K562 (cell line): Measurements from ENCODE around the gene LINGO3. TPM values are rescaled to one million over a fixed set of nuclear protein-coding genes. Genes with fewer than 3 reads are reported as not detected.

Source experiments
- ARHGAP35 ChIP-seq: fragments of 450-650 bp; IDR thresholded peaks from 2 replicates; pipeline ENCODE4 v1.6.1; 2018; ENCODE audit not compliant: partially characterized antibody
- CAMTA2 ChIP-seq: fragments of 250-450 bp; sonication (Bioruptor Pico); conservative IDR thresholded peaks from 2 replicates; pipeline ENCODE4 v1.5.1; 2022
- GATAD2B ChIP-seq: fragments of 450-650 bp; IDR thresholded peaks from 2 replicates; pipeline ENCODE4 v1.6.1; 2017; ENCODE audit warnings: mild to moderate bottlenecking, borderline replicate concordance
- HNRNPK ChIP-seq: fragments of 200-400 bp; formaldehyde crosslinking; IDR thresholded peaks from one replicate; pipeline ENCODE4 v1.6.1; 2018; ENCODE audit warnings: mild to moderate bottlenecking, low read depth, low read length; ENCODE audit not compliant: poor library complexity, severe bottlenecking
- ID3 ChIP-seq, 2 experiments: fragments of 250-450 bp in 1 of 2; fragments of 450-650 bp in 1 of 2; sonication (Bioruptor Pico) in 1 of 2; IDR thresholded peaks; 2 replicates each; pipeline versions ENCODE4 v1.6.1 to v1.8.0; 2016 to 2021; ENCODE audit warnings: mild to moderate bottlenecking in 2 of 2, moderate library complexity in 2 of 2, missing compliant biosample characterization in 1 of 2, missing genetic modification characterization in 1 of 2
- SFPQ ChIP-seq: fragments of 200-400 bp; formaldehyde crosslinking; IDR thresholded peaks from 2 replicates; pipeline ENCODE4 v1.6.1; 2017; ENCODE audit warnings: mild to moderate bottlenecking, low read depth, low read length, moderate library complexity
- SUPT5H ChIP-seq: fragments of 450-650 bp; IDR thresholded peaks from 2 replicates; pipeline ENCODE4 v1.6.1; 2016
- ZNF263 ChIP-seq: sonication (generic); formaldehyde crosslinking; IDR thresholded peaks from 2 replicates; pipeline ENCODE4 v1.8.0; 2022; ENCODE audit warnings: mild to moderate bottlenecking, missing genetic modification reagents, borderline replicate concordance
- ZNF407 ChIP-seq: fragments of 450-650 bp; IDR thresholded peaks from 2 replicates; pipeline ENCODE4 v1.6.1; 2016; ENCODE audit warnings: low read depth
- ZNF592 ChIP-seq: fragments of 450-650 bp; IDR thresholded peaks from 2 replicates; pipeline ENCODE4 v1.6.1; 2017; ENCODE audit warnings: antibody characterized with exemption, mild to moderate bottlenecking
- polyA plus RNA-seq, 8 experiments: library from polyadenylated mRNA; depleted of rRNA in 4 of 8; stranded (reverse) in 5 of 8; unstranded in 3 of 8; fragments of >200 nt; fragmentation: Nextera tagmentation in 2 of 8; fragmentation: Illumina TruSeq in 1 of 8; extraction: Ambion mirVana in 2 of 8; extraction: Trizol in 1 of 8; gene quantifications; 2 replicates each; pipeline versions ENCODE4 v1.2.1 to v1.2.3, GENCODE V29; 2011 to 2014; ENCODE audit warnings: inconsistent platforms in 1 of 8, missing spikeins in 1 of 8
- total RNA-seq, 7 experiments: library from RNA; depleted of rRNA in 6 of 7; stranded (reverse); fragments of >200 nt in 6 of 7; fragmentation: Illumina TruSeq in 2 of 7; extraction: Trizol in 2 of 7; gene quantifications; 2 replicates each; pipeline versions ENCODE4 v1.2.1 to v1.2.3, GENCODE V29; 2011 to 2021; ENCODE audit warnings: low replicate concordance in 1 of 7

Gene LINGO3
- total and polyA plus RNA-seq, 9 of the 15 experiments (the other 6 are each of a cell fraction or from before 2014, with no cell fraction given), result 0.03 to 0.05 (median 0.03) TPM; not detected in 6

- TF ChIP-seq SFPQ, result no peak
- peak; percentile 99 for TF ChIP-seq SUPT5H
- TF ChIP-seq ZNF407, result no peak
- TF ChIP-seq ZNF592, result no peak
- no peak; the same call in 1 of the 2 replicates for TF ChIP-seq ZNF263 (CRISPR knock-in tag)
- TF ChIP-seq CAMTA2 (CRISPR knock-in tag), result no peak
- peak; percentile 16 for TF ChIP-seq HNRNPK
- no peak for TF ChIP-seq GATAD2B
- TF ChIP-seq ID3 (CRISPR knock-in tag; IDR thresholded peaks at IDR 0.05), result no peak
- TF ChIP-seq ID3 (tag; IDR thresholded peaks at IDR 0.05), result no peak; the same call in 1 of the 2 replicates
- TF ChIP-seq ARHGAP35, result peak; percentile 46
Measured at GRCh38 chr19:2269244-2270156, 38.5 kb downstream of the LINGO3 start (continued).
